Myocyte (in vitro differentiated cells): ENCODE measurements around the gene STMN3. TPM values are rescaled to one million over a fixed set of nuclear protein-coding genes. Genes with fewer than 3 reads are reported as not detected.
A peak's percentile ranks its signal among the peaks of the same experiment; 100 is the strongest.
"Not testable (repeated sequence)": the region's sequence is repeated elsewhere in the genome, so short reads cannot be mapped to it uniquely, and the experiment has no call there.

Experiments used
- DNase-seq: peaks from one replicate; pipeline ENCODE4 v3.0.0-alpha.2; 2012; ENCODE audit warnings: low read depth
- total RNA-seq: library from RNA; depleted of rRNA; stranded (reverse); fragments of >200 nt; gene quantifications from 2 replicates; pipeline ENCODE4 v1.2.3, GENCODE V29; 2014

Gene STMN3
- total RNA-seq, 1 donor from 2014 or later = 14.7 TPM

DNA sequence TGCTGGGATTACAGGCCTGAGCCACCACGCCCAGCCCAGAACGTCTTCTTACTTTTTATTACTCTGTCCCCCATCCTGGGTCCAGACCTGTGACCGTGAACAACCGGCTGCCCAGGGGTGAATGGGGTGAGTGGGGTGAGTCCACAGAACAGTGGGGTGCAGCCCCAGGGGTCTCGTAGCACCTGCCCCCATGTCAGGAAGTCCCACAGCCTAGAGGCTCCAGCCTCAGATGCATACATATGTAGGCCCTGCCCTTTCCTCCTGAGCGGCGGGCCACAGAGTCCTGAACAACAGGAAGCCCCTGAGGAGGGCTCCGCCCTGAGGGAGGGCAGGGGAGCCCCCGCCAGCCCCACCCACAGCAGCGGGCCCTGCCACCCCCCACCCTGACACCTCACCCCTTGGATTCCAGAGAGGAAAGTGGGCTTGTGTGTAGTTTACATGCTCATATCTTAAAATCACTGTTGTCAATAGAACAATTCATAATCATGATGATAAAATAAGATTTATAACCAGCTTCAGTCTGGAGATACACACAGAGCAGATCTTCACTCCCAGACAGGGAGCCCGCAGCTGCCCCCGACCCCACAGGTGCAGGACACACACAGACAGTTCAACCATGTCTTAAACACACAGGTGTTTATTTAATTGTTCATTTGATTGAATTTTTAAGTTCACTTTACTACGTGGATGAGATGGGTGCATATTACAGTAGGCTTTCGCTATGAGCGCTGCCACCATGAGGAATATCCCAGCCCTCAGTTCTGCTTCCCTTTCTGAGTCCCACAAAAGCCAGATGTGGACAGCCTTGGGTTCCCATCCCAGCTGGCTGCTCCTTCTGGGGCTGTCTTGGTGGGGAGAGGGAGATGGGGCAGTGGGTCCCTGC, 13.9 kb downstream of the STMN3 start:
- DNase-seq = no peak

GRCh38 chr20:63636752-63637628, 16.2 kb downstream of the STMN3 start:
- no peak for DNase-seq

DNA sequence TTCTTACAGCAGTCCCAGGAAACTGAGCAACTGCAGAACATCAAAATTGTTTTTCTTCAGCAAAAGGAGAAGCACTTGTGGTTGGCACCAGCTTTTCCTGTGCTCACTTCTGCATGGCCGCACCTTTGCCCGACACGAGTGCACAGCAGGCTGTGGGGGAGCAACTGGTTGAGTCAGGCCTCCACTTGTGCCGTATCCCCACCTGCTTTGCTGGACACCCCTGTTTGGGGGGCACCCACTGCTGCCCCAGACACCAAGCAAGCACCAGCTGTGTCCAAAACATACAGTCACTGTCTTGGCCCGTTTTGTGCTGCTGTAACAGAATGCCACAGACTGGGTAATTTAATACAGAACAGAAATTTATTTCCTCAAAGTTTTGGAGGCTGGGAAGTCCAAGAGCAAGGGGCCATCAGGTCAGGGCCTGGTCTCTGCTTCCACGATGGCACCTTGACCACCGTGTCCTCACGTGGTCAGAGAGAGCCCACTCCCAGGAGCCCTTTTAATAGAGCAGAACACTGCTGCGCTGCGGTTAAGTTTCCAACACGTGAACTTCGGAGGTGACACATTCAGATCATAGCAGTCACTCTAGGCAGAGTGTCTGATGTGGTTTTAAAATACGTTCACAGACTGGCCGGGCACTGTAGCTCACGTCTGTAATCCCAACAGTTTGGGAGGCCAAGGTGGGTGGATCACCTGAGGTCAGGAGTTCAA, 17.6 kb downstream of the STMN3 start:
- no peak for DNase-seq

DNA sequence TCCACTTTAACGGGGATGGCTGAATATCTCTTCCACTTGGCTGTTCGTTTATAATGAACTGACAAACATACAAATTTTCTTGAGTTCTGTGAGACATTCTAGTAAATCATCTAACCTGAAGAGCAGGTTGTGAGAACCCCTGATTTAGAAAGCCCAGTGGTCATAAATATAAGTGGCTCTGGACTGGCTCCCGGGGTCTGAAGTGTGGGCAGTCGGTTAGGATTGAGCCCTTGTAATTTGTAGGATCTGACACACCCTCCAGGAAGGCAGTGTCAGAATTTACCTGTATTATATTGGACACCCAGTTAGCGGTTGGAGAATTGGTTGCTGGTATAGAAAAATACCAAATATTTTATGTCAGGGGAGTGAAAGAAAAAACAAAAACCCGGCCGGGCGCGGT, 19.5 kb downstream of the STMN3 start:
- DNase-seq = no peak

DNA sequence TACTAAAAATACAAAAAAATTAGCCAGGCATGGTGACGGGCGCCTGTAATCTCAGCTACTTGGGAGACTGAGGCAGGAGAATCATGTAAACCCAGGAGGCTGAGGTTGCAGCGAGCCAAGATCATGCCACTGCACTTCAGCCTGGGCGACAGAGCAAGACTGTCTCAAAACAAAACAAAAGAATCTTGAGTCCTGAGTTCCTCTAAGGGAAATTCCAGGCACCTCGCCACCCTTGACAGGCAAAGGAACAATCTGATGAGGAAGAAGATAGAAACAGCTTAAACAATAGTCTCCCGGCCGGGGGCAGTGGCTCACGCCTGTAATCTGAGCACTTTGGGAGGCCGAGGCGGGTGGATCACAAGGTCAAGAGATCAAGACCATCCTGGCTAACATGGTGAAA, 21.8 kb downstream of the STMN3 start:
- DNase-seq = not testable (repeated sequence)

DNA sequence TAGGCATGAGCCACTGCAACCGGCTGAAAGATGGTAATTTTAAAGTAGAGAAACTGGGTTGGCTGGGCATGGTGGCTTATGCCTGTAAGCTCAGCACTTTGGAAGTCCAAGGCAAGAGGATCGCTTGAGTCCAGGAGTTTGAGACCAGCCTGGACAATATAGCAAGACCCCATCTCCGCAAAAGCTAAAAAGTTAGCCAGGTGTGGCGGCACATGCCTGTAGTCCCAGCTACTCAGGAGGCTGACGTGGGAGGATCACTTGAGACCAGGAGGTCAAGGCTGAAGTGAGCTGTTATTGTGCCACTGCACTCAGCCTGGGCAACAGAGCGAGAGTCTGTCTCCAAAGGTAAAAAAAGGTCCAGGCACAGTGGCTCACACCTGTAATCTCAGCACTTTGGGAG, 22.3 kb downstream of the STMN3 start:
- DNase-seq = not testable (repeated sequence)

DNA sequence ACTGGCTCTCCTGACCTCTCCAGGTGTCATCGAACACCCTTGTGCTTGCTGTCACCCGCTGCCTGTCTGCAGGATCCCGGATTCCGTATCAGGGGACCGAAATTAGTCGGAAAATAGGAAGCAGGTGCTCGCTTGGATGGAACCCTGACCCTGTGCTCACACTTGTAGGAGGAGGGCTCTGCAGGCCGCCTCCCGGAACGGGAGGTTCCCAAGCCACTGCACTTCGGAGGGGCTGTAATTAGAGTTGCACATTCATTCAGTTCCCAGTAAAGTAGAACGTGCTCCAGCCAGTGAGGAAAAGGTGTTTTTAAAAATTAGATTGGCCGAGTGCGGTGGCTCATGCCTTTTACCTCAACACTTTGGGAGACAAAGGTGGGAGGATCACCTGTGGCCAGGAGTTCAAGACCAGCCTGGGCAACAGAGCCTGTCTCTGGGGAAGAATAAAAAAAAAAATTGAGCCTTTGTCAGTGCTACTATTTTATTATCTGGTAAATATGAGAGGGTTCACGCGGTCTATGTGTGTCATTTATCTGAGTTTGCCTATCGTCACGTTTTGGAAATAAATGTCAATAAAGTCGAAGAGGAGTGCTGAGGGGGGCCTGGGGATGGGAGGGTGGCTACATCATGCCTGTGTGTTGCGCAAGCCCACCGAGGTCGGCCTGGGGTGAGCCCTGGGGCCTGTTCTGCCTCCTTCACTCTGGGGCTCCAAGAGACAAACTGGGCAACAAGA, 24.8 kb downstream of the STMN3 start:
- peak; percentile 77 for DNase-seq

DNA sequence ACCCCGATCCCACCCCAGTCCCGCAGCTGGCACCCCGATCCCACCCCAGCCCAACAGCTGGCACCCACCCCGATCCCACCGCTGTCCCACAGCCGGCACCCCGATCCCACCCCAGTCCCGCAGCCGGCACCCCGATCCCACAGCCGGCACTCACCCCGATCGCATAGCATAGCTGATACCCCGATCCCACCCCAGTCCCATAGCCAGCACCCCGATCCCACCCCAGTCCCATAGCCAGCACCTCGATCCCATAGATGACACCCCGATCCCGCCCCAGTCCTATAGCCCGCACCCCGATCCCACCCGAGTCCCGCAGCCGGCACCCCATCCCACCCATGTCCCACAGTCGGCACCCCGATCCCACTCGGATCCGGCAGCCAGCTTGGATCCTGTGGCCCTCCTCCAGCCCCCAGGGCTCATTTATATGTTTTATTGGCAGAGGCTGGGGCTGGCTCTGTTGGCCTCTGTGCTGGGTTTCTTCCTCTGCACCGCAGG, 25.4 kb downstream of the STMN3 start:
- DNase-seq = no peak

DNA sequence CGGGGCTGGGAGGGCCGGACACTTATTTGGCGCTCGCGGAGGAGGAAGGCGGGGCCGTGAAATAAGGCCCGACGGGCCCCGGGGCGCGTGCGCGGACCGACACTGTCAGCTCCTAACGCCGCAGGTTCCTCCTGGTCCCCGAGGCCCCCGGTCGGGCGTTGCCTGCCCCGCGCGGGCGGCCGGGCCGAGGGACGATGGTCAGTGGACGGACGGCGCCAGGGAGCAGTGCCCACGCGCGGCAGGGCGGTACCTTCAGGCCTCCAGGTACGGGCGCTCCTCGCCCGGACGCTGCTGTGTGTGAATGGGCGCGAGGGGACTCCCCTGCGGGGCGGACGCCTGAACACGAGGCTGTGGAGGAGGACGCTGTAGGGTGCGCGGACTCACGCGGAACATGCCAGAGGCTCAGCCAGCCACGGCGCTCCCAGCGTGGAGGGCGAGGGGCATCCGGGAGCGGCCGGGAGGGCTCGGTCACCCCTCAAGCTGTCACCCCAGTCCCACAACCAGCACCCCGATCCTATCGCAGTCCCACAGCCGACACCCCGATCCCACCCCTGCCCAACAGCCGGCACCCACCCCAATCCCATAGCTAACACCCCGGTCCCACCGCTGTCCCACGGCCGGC, 26.0 kb downstream of the STMN3 start:
- peak; percentile 94 for DNase-seq

- peak; percentile 76 for DNase-seq
These were observed 26.6 kb downstream of the STMN3 start, which contains the start of gene GMEB2 for GRCh38 chr20:63626424-63627128. Gene GMEB2 (minus strand): TSS chr20:63627101. CDS start chr20:63619397, 7,704 bp downstream.

- peak; percentile 14 for DNase-seq
These were observed 27.3 kb downstream of the STMN3 start for GRCh38 chr20:63625771-63626423.

DNA sequence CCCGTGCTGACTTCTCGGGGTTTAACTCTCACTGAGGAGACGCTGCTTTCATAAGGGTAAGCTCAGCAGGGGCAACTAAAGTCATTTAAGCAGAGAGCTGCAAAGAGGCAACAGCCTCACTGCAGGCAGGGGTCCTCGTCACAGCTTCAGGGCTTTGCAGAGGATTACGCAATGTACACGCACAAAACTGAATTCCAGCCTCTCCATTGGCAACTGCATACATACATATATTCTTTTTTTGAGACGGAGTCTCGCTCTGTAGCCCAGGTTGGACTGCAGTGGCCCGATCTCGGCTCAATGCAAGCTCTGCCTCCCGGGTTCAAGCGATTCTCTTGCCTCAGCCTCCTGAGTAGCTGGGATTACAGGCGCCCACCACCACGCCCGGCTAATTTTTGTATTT, 28.7 kb downstream of the STMN3 start:
- DNase-seq = no peak

DNA sequence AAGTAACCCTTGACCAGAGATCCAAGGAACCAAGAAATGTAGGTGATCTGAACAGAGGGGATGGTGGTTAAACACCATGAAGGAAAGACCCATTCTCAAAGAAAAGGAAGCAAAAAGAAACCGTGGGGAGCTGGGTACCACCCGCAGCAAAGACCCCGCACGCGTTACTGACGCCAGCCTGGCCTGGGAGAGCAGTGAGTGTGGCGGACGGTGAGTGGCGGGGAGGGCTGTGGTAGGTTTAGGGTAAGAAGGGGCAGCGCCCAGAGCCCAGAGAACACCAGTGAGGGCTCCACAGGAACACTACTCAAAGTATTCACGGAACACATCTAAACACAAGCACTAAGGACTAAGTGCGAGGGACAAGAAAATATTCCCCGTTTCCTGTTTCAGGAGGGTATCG, 30.5 kb downstream of the STMN3 start:
- no peak for DNase-seq

GRCh38 chr20:63622096-63622495, 31.1 kb downstream of the STMN3 start:
- no peak for DNase-seq

GRCh38 chr20:63620991-63621390, 32.2 kb downstream of the STMN3 start:
- no peak for DNase-seq

- no peak for DNase-seq
These were observed 33.7 kb downstream of the STMN3 start for GRCh38 chr20:63619505-63619904.

- DNase-seq = no peak
These were observed 34.1 kb downstream of the STMN3 start for GRCh38 chr20:63619086-63619485.

- no peak for DNase-seq
These were observed 34.8 kb downstream of the STMN3 start for GRCh38 chr20:63618291-63618980.
